Suprapubic skin (tissue), 4 donors: ENCODE measurements around the gene CYFIP2.

Experiments used
- CTCF ChIP-seq, 2 donors: fragments of 200-600 bp in 1 of 2; fragments of 450-650 bp in 1 of 2; sonication (generic) in 1 of 2; IDR thresholded peaks; one replicate each; pipeline ENCODE4 v1.5.1; 2016 to 2019; ENCODE audit warnings: antibody characterized with exemption in 2 of 2, mild to moderate bottlenecking in 1 of 2, moderate library complexity in 1 of 2
- POLR2A ChIP-seq, 2 donors: fragments of 450-650 bp; IDR thresholded peaks; one replicate each; pipeline ENCODE4 v1.6.1; 2017; ENCODE audit warnings: antibody characterized with exemption in 2 of 2, mild to moderate bottlenecking in 2 of 2, moderate library complexity in 2 of 2
- POLR2AphosphoS5 ChIP-seq, 3 donors: sonication (generic); formaldehyde crosslinking; IDR thresholded peaks; one replicate each; pipeline ENCODE4 v1.6.1; 2017; ENCODE audit warnings: antibody characterized with exemption in 3 of 3

- TF ChIP-seq CTCF (IDR thresholded peaks at IDR 0.05) = no peak
- no peak for TF ChIP-seq POLR2AphosphoS5 (IDR thresholded peaks at IDR 0.05)
- no peak for TF ChIP-seq POLR2A (IDR thresholded peaks at IDR 0.05)
Measured at GRCh38 chr5:157390551-157391297, 124.8 kb downstream of the CYFIP2 start.
